CD4-positive, alpha-beta T cell (primary cell): ENCODE measurements around the gene MSI2. TPM values are rescaled to one million over a fixed set of nuclear protein-coding genes. Genes with fewer than 3 reads are reported as not detected.

ENCODE experiments used
- ATAC-seq: fragments of 200-7000 bp; cut with Tn5 transposase; one replicate; pipeline ENCODE4 v1.10.0; 2022; ENCODE audit warnings: mild to moderate bottlenecking; ENCODE audit not compliant: poor library complexity
- CTCF ChIA-PET: fragments of 350-600 bp; sonication (Branson Sonifier 250); formaldehyde crosslinking; loops from one replicate; lab custom pipeline; 2021; ENCODE audit warnings: antibody characterized with exemption, inconsistent platforms; lab: Charles Lee
- POLR2A ChIA-PET: fragments of 350-600 bp; sonication (Branson Sonifier 250); formaldehyde crosslinking; loops from one replicate; lab custom pipeline; 2021; ENCODE audit warnings: antibody characterized with exemption, inconsistent platforms; lab: Charles Lee
- DNase-seq, 14 experiments: peaks; one replicate each; pipeline ENCODE4 v3.0.0-alpha.2; 2013 to 2020; ENCODE audit warnings: mixed read lengths in 2 of 14
- H3K27ac ChIP-seq, 2 donors: one replicate each; pipeline versions ENCODE4 v1.5.1 to v1.7.0; 2013; ENCODE audit warnings: low read length in 2 of 2, low read depth in 1 of 2, mild to moderate bottlenecking in 1 of 2
- H3K27me3 ChIP-seq, 2 experiments: 1 replicate in 1 of 2; 2 replicates in 1 of 2; pipeline versions ENCODE4 v1.6.1 to v1.7.0; 2013; ENCODE audit warnings: low read length in 2 of 2, control low read depth in 1 of 2, mild to moderate bottlenecking in 1 of 2, moderate library complexity in 1 of 2; ENCODE audit not compliant: insufficient read depth in 2 of 2, control insufficient read depth in 1 of 2
- H3K36me3 ChIP-seq: one replicate; pipeline ENCODE4 v1.6.1; 2013; ENCODE audit warnings: low read length, control low read depth; ENCODE audit not compliant: insufficient read depth
- H3K4me1 ChIP-seq: one replicate; pipeline ENCODE4 v1.6.1; 2013; ENCODE audit warnings: low read length, control low read depth; ENCODE audit not compliant: insufficient read depth
- H3K4me3 ChIP-seq: one replicate; pipeline ENCODE4 v1.5.1; 2013; ENCODE audit warnings: mild to moderate bottlenecking, low read length, moderate library complexity
- H3K9me3 ChIP-seq, 2 experiments: 1 replicate in 1 of 2; 2 replicates in 1 of 2; pipeline versions ENCODE4 v1.6.1 to v1.7.0; 2013; ENCODE audit warnings: low read length in 2 of 2, mild to moderate bottlenecking in 2 of 2, control low read depth in 1 of 2, moderate library complexity in 1 of 2; ENCODE audit not compliant: control insufficient read depth in 1 of 2, insufficient read depth in 1 of 2
- H3K27ac Mint-ChIP-seq: one replicate; pipeline ENCODE4 v1.8.0; 2020; ENCODE audit warnings: mixed read lengths
- H3K27me3 Mint-ChIP-seq: one replicate; pipeline ENCODE4 v1.8.0; 2021; ENCODE audit warnings: mixed read lengths
- H3K36me3 Mint-ChIP-seq: one replicate; pipeline ENCODE4 v1.8.0; 2021; ENCODE audit warnings: low read depth, mixed read lengths
- H3K4me1 Mint-ChIP-seq: one replicate; pipeline ENCODE4 v1.8.0; 2021; ENCODE audit warnings: low read depth, mixed read lengths
- H3K4me3 Mint-ChIP-seq: one replicate; pipeline ENCODE4 v1.8.0; 2020; ENCODE audit warnings: mild to moderate bottlenecking, mixed read lengths
- H3K9me3 Mint-ChIP-seq: one replicate; pipeline ENCODE4 v1.8.0; 2020; ENCODE audit warnings: mixed read lengths
- CTCF ChIP-seq: fragments of 200-600 bp; IDR thresholded peaks from one replicate; pipeline ENCODE4 v1.8.0; 2022; ENCODE audit warnings: antibody characterized with exemption, mild to moderate bottlenecking
- intact Hi-C, 2 experiments: fragments of 100-400 bp; cut with DNase I in 1 of 2; cut with micrococcal nuclease in 1 of 2; formaldehyde crosslinking; loops; one replicate each; pipeline versions ENCODE4 v1.15.1 to v1.9.0; 2023 to 2025; cut with DNase I, micrococcal nuclease
- total RNA-seq, 174 experiments: library from RNA in 2 of 174; stranded (reverse) in 2 of 174; gene quantifications; one replicate each; pipeline ENCODE4 v1.2.3 and lab custom pipeline; 2021 to 2026

MSI2 gene
- total RNA-seq, 2 experiments from 2014 or later: 129 to 132 TPM

GRCh38 chr17:57410169-57410568 is 153.8 kb downstream of the MSI2 start:
- Mint-ChIP-seq H3K36me3 (peaks cover 12% of the 10 kb centered on the region), H3K4me1 (peaks cover 54% of the 10 kb centered on the region), H3K27me3 (no peaks in the 10 kb centered on the region), H3K4me3 (no peak overlapping the region), H3K9me3 (no peaks in the 10 kb centered on the region), H3K27ac (no peak overlapping the region)
- Histone ChIP-seq H3K36me3 (no peaks in the 10 kb centered on the region), H3K4me1 (peaks cover 20% of the 10 kb centered on the region), H3K9me3 (no peaks in the 10 kb centered on the region), H3K27ac (no peak overlapping the region), H3K4me3 (no peak overlapping the region), H3K27me3 (no peaks in the 10 kb centered on the region)
- POLR2A ChIA-PET: no interaction called here
- intact Hi-C loops: no loop called here
- ATAC-seq (no peak), DNase-seq (no peak)
- CTCF ChIA-PET: no interaction called here
- no peak for TF ChIP-seq CTCF

GRCh38 chr17:57412520-57413096 is 156.3 kb downstream of the MSI2 start:
- no peak for TF ChIP-seq CTCF
- no peak overlapping the region for H3K4me3 Mint-ChIP-seq
- intact Hi-C loops: no loop called here
- H3K27ac ChIP-seq: no peak overlapping the region
- ATAC-seq (no peak), DNase-seq (no peak)
- no peaks in the 10 kb centered on the region for H3K27me3 ChIP-seq
- peaks cover 4% of the 10 kb centered on the region for H3K4me1 ChIP-seq
- H3K4me3 ChIP-seq: no peak overlapping the region
- H3K4me1 Mint-ChIP-seq: peaks cover 42% of the 10 kb centered on the region
- POLR2A ChIA-PET: no interaction called here
- peaks cover 7% of the 10 kb centered on the region for H3K36me3 Mint-ChIP-seq
- no peaks in the 10 kb centered on the region for H3K27me3 Mint-ChIP-seq
- CTCF ChIA-PET: interaction anchor here (1.8 kb wide), 1 partner anchor 169 kb away, joined by 6 read pairs; no protein-coding TSS in a partner anchor
- no peaks in the 10 kb centered on the region for H3K9me3 ChIP-seq
- H3K9me3 Mint-ChIP-seq: no peaks in the 10 kb centered on the region
- H3K36me3 ChIP-seq: peaks cover 3% of the 10 kb centered on the region
- H3K27ac Mint-ChIP-seq: no peak overlapping the region

GRCh38 chr17:57413848-57414651 is 157.7 kb downstream of the MSI2 start:
- Histone ChIP-seq H3K4me3 (no peak overlapping the region), H3K4me1 (no peaks in the 10 kb centered on the region), H3K27me3 (no peaks in the 10 kb centered on the region), H3K36me3 (peaks cover 3% of the 10 kb centered on the region), H3K9me3 (no peaks in the 10 kb centered on the region), H3K27ac (no peak overlapping the region)
- TF ChIP-seq CTCF: no peak
- Mint-ChIP-seq H3K4me1 (peaks cover 28% of the 10 kb centered on the region), H3K4me3 (no peak overlapping the region), H3K27me3 (no peaks in the 10 kb centered on the region), H3K9me3 (no peaks in the 10 kb centered on the region), H3K36me3 (peaks cover 7% of the 10 kb centered on the region), H3K27ac (no peak overlapping the region)
- no peak for ATAC-seq
- ChIA-PET POLR2A (interaction anchor here (0.6 kb wide), 1 partner anchor 15 kb away, joined by 3 read pairs; no protein-coding TSS in a partner anchor), CTCF (interaction anchor here (1.8 kb wide), 1 partner anchor 171 kb away, joined by 6 read pairs; no protein-coding TSS in a partner anchor)
- no peak for DNase-seq
- intact Hi-C loops: no loop called here
